Activated CD8-positive, alpha-beta memory T cell treated with anti-CD3 and anti-CD28 coated beads, Interleukin-2, amount 50 U/mL, for 48 hours (primary cell): ENCODE results near the gene ADCY2.

Experiments used
- DNase-seq: peaks from one replicate; pipeline ENCODE4 v3.0.0-alpha.2; 2020

The ADCY2 gene

GRCh38 chr5:7801891-7802614, 406.1 kb downstream of the ADCY2 start:
- DNase-seq, result no peak

- no peak for DNase-seq
Measured at GRCh38 chr5:7802855-7803254, 406.9 kb downstream of the ADCY2 start.

- DNase-seq, result no peak
Measured at GRCh38 chr5:7803937-7804336, 408.0 kb downstream of the ADCY2 start.

- DNase-seq, result no peak
Measured at GRCh38 chr5:7805379-7805778, 409.4 kb downstream of the ADCY2 start.

- no peak for DNase-seq
Measured at GRCh38 chr5:7808998-7809397, 413.1 kb downstream of the ADCY2 start.

- DNase-seq, result no peak
Measured at GRCh38 chr5:7811715-7812114, 415.8 kb downstream of the ADCY2 start.

GRCh38 chr5:7813007-7813406, 417.1 kb downstream of the ADCY2 start:
- DNase-seq, result no peak

- DNase-seq, result no peak
Measured at GRCh38 chr5:7813576-7813975, 417.6 kb downstream of the ADCY2 start.

- no peak for DNase-seq
Measured at GRCh38 chr5:7814816-7815215, 418.9 kb downstream of the ADCY2 start.

GRCh38 chr5:7815892-7816534, 420.1 kb downstream of the ADCY2 start:
- DNase-seq, result peak; percentile 87

GRCh38 chr5:7816535-7816901, 420.6 kb downstream of the ADCY2 start:
- DNase-seq, result no peak

- no peak for DNase-seq
Measured at GRCh38 chr5:7822449-7822848, 426.5 kb downstream of the ADCY2 start.

- no peak for DNase-seq
Measured at GRCh38 chr5:7823594-7823993, 427.7 kb downstream of the ADCY2 start.

GRCh38 chr5:7824995-7825394, 429.1 kb downstream of the ADCY2 start:
- no peak for DNase-seq

- DNase-seq, result no peak
Measured at GRCh38 chr5:7825630-7826029, 429.7 kb downstream of the ADCY2 start.

- no peak for DNase-seq
Measured at GRCh38 chr5:7827610-7828009, 431.7 kb downstream of the ADCY2 start.

- DNase-seq, result no peak
Measured at GRCh38 chr5:7828269-7828668, 432.3 kb downstream of the ADCY2 start.

- DNase-seq, result no peak
Measured at GRCh38 chr5:7834982-7835381, 439.0 kb downstream of the ADCY2 start.

GRCh38 chr5:7837403-7837802, 441.5 kb downstream of the ADCY2 start:
- DNase-seq, result no peak

GRCh38 chr5:7842531-7842930, 446.6 kb downstream of the ADCY2 start:
- DNase-seq, result no peak

- no peak for DNase-seq
Measured at GRCh38 chr5:7844901-7845300, 449.0 kb downstream of the ADCY2 start.

- no peak for DNase-seq
Measured at GRCh38 chr5:7845557-7845956, 449.6 kb downstream of the ADCY2 start.

- DNase-seq, result no peak
Measured at GRCh38 chr5:7846327-7846726, 450.4 kb downstream of the ADCY2 start.

GRCh38 chr5:7848296-7848695, 452.4 kb downstream of the ADCY2 start:
- DNase-seq, result no peak
